Measurements from ENCODE around the gene GP1BA. TPM values are rescaled to one million over a fixed set of nuclear protein-coding genes. Genes with fewer than 3 reads are reported as not detected.
A peak's percentile ranks its signal among the peaks of the same experiment; 100 is the strongest.

Gene GP1BA
- total and polyA plus RNA-seq, 10 of the 15 experiments (the other 5 are each of a cell fraction or from before 2014, with no cell fraction given) = 0.04 to 0.67 (median 0.28) TPM; not detected in 1

DNA sequence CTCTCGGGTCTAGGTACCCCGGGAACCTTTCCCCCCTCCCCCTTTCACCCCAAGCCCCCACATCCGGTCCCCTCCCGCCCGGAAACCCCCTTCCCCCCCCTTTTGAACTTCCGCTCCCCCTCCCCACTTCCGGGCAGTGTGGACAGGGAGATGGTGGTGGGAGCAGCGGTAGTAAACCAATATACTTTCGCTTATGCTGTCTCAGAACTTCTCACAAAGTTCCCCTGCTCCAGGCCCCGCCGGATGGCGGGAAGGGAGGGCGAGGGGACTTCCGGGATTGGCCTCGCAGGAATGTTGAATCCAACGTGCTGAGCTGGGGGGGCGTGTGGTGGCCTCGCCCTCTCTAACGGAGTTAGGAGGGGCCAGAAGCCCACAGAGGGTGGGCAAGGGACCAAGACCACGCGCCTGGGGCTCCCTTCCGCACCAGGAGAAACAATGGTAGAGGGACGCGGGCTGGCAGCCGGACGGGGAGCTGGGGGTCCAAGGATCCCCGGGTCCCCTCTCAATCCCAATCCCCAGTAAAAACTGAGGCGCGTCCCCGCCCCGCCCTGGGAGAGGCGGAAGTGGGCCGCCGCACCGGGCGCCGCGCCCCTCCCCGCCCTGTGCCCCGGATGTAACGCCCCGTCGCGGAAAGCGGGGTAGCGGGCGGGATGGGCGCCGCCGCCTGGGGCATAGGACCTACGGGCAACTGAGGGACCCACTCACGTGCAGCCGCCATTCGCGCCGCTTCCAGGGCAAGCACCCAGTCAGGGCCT lies 15.5 kb downstream of the GP1BA start (continued):
- TF ChIP-seq, protein P1, sequence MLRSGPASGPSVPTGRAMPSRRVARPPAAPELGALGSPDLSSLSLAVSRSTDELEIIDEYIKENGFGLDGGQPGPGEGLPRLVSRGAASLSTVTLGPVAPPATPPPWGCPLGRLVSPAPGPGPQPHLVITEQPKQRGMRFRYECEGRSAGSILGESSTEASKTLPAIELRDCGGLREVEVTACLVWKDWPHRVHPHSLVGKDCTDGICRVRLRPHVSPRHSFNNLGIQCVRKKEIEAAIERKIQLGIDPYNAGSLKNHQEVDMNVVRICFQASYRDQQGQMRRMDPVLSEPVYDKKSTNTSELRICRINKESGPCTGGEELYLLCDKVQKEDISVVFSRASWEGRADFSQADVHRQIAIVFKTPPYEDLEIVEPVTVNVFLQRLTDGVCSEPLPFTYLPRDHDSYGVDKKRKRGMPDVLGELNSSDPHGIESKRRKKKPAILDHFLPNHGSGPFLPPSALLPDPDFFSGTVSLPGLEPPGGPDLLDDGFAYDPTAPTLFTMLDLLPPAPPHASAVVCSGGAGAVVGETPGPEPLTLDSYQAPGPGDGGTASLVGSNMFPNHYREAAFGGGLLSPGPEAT (IDR thresholded peaks at IDR 0.05; ENCODE audit: low read depth) = peak; percentile 43
- TF ChIP-seq ZNF217 (IDR thresholded peaks at IDR 0.05) (no peak), ZNF622 (IDR thresholded peaks at IDR 0.05) (no peak), MEF2A (IDR thresholded peaks at IDR 0.05; ENCODE audit: insufficient read depth, low read depth, low read length) (no peak), EZH2 (IDR thresholded peaks at IDR 0.05; ENCODE audit: borderline replicate concordance, control insufficient read depth, low read depth, low read length) (no peak), SIX5 (IDR thresholded peaks at IDR 0.05; ENCODE audit: low read depth, low read length, severe bottlenecking) (peak; percentile 13), LARP7 (IDR thresholded peaks at IDR 0.05) (peak; percentile 22; the same call in 1 of the 2 replicates), BHLHE40 (IDR thresholded peaks at IDR 0.05; ENCODE audit: borderline replicate concordance in 1 of 2, low read depth in 2 of 2, low read length in 1 of 2) (peak; percentile 53 to 92; a peak in 3 of 4 replicates), SREBF2 (IDR thresholded peaks at IDR 0.05; ENCODE audit: low read length) (no peak), ATF2 (IDR thresholded peaks at IDR 0.05; ENCODE audit: low read length) (no peak), CHD4 (IDR thresholded peaks at IDR 0.05) (no peak), DPF2 (IDR thresholded peaks at IDR 0.05) (peak; percentile 70; the same call in 1 of the 2 replicates), RFX5 (IDR thresholded peaks at IDR 0.05; ENCODE audit: low read depth, low read length) (no peak), EGR1 (IDR thresholded peaks at IDR 0.05; ENCODE audit: borderline replicate concordance in 1 of 2, low read depth in 2 of 2, low read length in 2 of 2) (peak in 1 of 2 experiments; percentile 64; a peak in 2 of 3 replicates), NR2C1 (IDR thresholded peaks at IDR 0.05) (peak; percentile 69)
- TF ChIP-seq, protein P2, sequence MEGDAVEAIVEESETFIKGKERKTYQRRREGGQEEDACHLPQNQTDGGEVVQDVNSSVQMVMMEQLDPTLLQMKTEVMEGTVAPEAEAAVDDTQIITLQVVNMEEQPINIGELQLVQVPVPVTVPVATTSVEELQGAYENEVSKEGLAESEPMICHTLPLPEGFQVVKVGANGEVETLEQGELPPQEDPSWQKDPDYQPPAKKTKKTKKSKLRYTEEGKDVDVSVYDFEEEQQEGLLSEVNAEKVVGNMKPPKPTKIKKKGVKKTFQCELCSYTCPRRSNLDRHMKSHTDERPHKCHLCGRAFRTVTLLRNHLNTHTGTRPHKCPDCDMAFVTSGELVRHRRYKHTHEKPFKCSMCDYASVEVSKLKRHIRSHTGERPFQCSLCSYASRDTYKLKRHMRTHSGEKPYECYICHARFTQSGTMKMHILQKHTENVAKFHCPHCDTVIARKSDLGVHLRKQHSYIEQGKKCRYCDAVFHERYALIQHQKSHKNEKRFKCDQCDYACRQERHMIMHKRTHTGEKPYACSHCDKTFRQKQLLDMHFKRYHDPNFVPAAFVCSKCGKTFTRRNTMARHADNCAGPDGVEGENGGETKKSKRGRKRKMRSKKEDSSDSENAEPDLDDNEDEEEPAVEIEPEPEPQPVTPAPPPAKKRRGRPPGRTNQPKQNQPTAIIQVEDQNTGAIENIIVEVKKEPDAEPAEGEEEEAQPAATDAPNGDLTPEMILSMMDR (IDR thresholded peaks at IDR 0.05 in 2 of 3, conservative IDR thresholded peaks at IDR 0.05 in 1 of 3; ENCODE audit: control insufficient read depth in 2 of 3, extremely low read depth in 1 of 3, insufficient read depth in 1 of 3, low read depth in 3 of 3, low read length in 3 of 3) = no peak
- TF ChIP-seq, protein P3, sequence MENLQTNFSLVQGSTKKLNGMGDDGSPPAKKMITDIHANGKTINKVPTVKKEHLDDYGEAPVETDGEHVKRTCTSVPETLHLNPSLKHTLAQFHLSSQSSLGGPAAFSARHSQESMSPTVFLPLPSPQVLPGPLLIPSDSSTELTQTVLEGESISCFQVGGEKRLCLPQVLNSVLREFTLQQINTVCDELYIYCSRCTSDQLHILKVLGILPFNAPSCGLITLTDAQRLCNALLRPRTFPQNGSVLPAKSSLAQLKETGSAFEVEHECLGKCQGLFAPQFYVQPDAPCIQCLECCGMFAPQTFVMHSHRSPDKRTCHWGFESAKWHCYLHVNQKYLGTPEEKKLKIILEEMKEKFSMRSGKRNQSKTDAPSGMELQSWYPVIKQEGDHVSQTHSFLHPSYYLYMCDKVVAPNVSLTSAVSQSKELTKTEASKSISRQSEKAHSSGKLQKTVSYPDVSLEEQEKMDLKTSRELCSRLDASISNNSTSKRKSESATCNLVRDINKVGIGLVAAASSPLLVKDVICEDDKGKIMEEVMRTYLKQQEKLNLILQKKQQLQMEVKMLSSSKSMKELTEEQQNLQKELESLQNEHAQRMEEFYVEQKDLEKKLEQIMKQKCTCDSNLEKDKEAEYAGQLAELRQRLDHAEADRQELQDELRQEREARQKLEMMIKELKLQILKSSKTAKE (IDR thresholded peaks at IDR 0.05; ENCODE audit: low read depth, poor library complexity, severe bottlenecking) = no peak
- TF ChIP-seq, protein P4, sequence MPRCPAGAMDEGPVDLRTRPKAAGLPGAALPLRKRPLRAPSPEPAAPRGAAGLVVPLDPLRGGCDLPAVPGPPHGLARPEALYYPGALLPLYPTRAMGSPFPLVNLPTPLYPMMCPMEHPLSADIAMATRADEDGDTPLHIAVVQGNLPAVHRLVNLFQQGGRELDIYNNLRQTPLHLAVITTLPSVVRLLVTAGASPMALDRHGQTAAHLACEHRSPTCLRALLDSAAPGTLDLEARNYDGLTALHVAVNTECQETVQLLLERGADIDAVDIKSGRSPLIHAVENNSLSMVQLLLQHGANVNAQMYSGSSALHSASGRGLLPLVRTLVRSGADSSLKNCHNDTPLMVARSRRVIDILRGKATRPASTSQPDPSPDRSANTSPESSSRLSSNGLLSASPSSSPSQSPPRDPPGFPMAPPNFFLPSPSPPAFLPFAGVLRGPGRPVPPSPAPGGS (IDR thresholded peaks at IDR 0.05; ENCODE audit: borderline replicate concordance, insufficient read depth, low read depth, low read length, poor library complexity, severe bottlenecking) = peak; percentile 54
- TF ChIP-seq, protein P5, sequence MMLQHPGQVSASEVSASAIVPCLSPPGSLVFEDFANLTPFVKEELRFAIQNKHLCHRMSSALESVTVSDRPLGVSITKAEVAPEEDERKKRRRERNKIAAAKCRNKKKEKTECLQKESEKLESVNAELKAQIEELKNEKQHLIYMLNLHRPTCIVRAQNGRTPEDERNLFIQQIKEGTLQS (IDR thresholded peaks at IDR 0.05; ENCODE audit: borderline replicate concordance, extremely low read depth, low read depth, low read length) = no peak
